GM18951 (cell line): ENCODE data around the gene SMCHD1.
"Not testable (repeated sequence)": the region's sequence is repeated elsewhere in the genome, so short reads cannot be mapped to it uniquely, and the experiment has no call there.

Source experiments
- POLR2A ChIP-seq: IDR thresholded peaks from 4 replicates; pipeline ENCODE4 v1.6.1; 2011; ENCODE audit warnings: mild to moderate bottlenecking; ENCODE audit not compliant: insufficient read length, insufficient read depth; ENCODE audit errors: extremely low read depth
- in situ Hi-C: fragments of 300-500 bp; cut with MboI; formaldehyde crosslinking; loops from one replicate; pipeline ENCODE4 v1.12.0; 2022; ENCODE audit warnings: low sequenced_read_pairs, mixed read lengths, inconsistent platforms; ENCODE audit not compliant: unreplicated experiment

SMCHD1 gene

GRCh38 chr18:2716394-2717326, 61.1 kb downstream of the SMCHD1 start:
- in situ Hi-C loops: no loop called here
- peak; percentile 22 for TF ChIP-seq POLR2A

GRCh38 chr18:2717407-2717806, 61.9 kb downstream of the SMCHD1 start:
- in situ Hi-C loops: no loop called here
- TF ChIP-seq POLR2A: no peak

GRCh38 chr18:2719040-2719439, 63.5 kb downstream of the SMCHD1 start:
- in situ Hi-C loops: no loop called here
- TF ChIP-seq POLR2A: no peak

- in situ Hi-C loops: no loop called here
- TF ChIP-seq POLR2A: no peak
Observed at GRCh38 chr18:2723207-2723606, 67.7 kb downstream of the SMCHD1 start.

- in situ Hi-C loops: no loop called here
- no peak for TF ChIP-seq POLR2A
Observed at GRCh38 chr18:2729757-2730156, 74.2 kb downstream of the SMCHD1 start.

GRCh38 chr18:2736823-2737222, 81.3 kb downstream of the SMCHD1 start:
- in situ Hi-C loops: no loop called here
- no peak for TF ChIP-seq POLR2A

DNA sequence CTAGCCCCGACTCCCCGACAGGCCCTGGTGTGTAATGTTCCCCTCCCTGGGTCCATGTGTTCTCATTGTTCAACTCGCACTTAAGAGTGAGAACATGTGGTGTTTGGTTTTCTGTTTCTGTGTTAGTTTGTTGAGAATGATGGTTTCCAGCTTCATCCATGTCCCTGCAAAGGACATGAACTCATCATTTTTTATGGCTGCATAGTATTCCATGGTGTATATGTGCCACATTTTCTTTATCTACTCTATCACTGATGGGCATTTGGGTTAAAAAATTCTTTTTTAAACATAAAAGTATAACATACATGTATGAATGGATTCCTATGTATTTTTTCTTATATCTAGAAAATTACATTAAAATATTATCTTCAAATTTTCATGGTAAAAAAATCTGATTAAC, 84.6 kb downstream of the SMCHD1 start:
- in situ Hi-C loops: not testable (repeated sequence)

DNA sequence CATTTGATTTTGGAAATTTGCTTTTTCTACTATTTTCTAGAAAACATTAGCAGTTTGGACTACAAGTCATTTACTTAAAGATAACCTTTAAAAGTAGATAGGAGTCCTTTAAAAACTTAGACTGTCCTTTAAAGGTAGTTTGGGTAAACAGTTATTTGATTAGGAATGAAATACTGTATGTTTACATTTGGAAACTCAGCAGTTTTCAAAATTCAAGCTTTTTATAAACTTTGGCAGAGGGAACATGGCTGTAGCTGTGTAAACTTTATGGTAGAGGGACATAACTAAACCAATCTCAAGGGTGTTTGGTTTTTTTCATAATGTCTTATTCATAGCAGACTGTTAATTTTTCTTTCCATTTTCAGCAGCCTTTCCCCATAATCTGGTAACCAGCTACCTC, 90.7 kb downstream of the SMCHD1 start:
- in situ Hi-C loops: no loop called here
- TF ChIP-seq POLR2A: no peak

DNA sequence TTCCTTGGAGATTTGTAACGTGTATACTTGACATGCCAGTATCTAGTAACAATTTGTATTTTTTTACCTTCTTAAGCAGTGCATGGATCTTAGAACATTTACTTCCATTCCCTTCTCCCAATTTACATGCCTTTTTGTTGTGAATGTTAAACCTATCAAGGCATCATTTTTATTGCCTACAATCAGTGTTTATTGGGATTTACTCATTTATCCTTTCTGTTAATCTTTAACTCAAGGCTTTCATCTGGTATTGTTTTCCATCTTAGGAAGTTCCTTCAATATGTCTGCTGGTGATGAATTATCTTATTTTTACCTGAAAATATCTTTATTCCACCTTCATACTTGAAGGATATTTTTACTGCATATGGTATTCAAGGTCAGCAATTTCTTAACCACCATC, 102.8 kb downstream of the SMCHD1 start:
- in situ Hi-C loops: no loop called here
- no peak for TF ChIP-seq POLR2A

- in situ Hi-C loops: no loop called here
- no peak for TF ChIP-seq POLR2A
Observed at GRCh38 chr18:2774669-2775068, 119.1 kb downstream of the SMCHD1 start.

GRCh38 chr18:2776601-2777000, 121.1 kb downstream of the SMCHD1 start:
- in situ Hi-C loops: no loop called here
- TF ChIP-seq POLR2A: no peak

DNA sequence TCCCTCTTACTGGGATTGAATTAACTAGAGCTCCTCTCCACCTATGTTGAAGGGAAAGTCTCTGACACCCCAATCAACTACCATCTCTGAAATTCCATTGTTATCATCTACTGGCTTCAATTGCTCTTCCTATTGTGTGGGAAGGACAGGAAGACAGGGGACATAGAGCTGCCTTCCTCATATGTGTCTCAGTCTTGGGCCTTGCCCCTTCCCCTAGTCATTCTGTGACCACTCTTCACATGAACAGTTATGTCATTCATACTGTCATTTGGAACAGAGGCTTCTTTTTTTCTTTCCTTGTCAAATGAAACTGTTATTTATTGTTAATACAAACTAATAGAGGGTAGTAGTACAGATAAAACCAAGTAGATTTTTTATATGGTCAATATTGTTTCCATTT, 121.7 kb downstream of the SMCHD1 start:
- in situ Hi-C loops: no loop called here
- no peak for TF ChIP-seq POLR2A

GRCh38 chr18:2780750-2781149, 125.2 kb downstream of the SMCHD1 start:
- in situ Hi-C loops: no loop called here
- TF ChIP-seq POLR2A: no peak

GRCh38 chr18:2787225-2787624, 131.7 kb downstream of the SMCHD1 start:
- in situ Hi-C loops: no loop called here
- no peak for TF ChIP-seq POLR2A
